LNCaP clone FGC (cell line): ENCODE data around the gene ANGPTL1.

Source experiments
- DNase-seq: peaks from one replicate; pipeline ENCODE4 v3.0.0-alpha.2; 2011; ENCODE audit warnings: low read depth
- H3K4me3 ChIP-seq: 2 replicates; pipeline ENCODE4 v1.5.1; 2011; ENCODE audit warnings: mild to moderate bottlenecking, low read depth, low read length, control low read depth
- TF ChIP-seq, protein P1 (sequence below): IDR thresholded peaks from 2 replicates; pipeline ENCODE4 v1.5.1; 2012; ENCODE audit warnings: mild to moderate bottlenecking; ENCODE audit not compliant: control insufficient read depth, insufficient read depth; ENCODE audit errors: extremely low read depth

The ANGPTL1 gene

DNA sequence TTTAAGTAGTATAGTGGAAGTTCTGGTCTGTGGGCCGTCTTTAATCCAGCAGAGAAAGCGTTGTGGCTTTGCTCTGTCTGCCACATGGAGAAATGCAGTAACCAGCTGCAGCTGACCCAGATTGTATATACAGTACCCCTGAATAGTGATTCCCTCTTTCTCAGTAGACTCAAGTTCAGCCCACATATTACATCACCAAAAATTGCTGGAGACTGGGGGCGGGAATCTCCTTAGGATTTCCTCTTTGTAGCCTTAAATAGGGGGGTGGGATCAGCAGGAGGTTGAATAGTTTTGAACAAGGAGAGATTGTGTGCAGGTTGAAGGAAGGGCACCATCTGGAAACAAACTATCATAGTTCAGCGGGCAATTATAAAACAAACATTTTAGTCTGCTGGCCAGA, at the start of gene ANGPTL1:
Gene ANGPTL1, minus strand, starts transcription at position 134 of the 400 bp plus-strand sequence. CDS start 5,301 bp downstream, outside the sequence.
- TF ChIP-seq, protein P1, sequence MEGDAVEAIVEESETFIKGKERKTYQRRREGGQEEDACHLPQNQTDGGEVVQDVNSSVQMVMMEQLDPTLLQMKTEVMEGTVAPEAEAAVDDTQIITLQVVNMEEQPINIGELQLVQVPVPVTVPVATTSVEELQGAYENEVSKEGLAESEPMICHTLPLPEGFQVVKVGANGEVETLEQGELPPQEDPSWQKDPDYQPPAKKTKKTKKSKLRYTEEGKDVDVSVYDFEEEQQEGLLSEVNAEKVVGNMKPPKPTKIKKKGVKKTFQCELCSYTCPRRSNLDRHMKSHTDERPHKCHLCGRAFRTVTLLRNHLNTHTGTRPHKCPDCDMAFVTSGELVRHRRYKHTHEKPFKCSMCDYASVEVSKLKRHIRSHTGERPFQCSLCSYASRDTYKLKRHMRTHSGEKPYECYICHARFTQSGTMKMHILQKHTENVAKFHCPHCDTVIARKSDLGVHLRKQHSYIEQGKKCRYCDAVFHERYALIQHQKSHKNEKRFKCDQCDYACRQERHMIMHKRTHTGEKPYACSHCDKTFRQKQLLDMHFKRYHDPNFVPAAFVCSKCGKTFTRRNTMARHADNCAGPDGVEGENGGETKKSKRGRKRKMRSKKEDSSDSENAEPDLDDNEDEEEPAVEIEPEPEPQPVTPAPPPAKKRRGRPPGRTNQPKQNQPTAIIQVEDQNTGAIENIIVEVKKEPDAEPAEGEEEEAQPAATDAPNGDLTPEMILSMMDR, result no peak
- H3K4me3 ChIP-seq, result no peak within 1 kb of the TSS
- DNase-seq, result no peak

DNA sequence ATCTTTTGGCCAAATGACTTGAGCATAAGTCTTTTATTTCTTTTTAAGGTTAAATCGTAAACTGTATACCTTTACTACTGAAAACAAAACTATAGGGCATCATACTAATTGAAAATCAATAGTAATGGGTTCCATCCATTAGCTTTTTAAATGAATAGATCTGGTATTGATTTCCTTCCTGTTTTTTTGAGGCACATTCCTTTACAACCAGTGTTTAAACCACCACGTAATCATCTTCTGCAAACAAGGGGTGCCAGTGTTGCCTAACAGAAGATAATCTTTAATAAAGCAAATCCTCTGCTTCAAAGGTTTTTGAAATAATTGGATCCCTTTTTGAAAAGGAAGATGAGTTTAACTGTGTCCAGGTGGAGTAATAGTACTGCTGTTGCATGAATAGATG, 48.7 kb upstream of the ANGPTL1 start:
- no peak overlapping the region for H3K4me3 ChIP-seq
- DNase-seq, result no peak
- TF ChIP-seq, protein P1, result no peak

GRCh38 chr1:178918955-178919354, 48.1 kb upstream of the ANGPTL1 start:
- H3K4me3 ChIP-seq, result no peak overlapping the region
- TF ChIP-seq, protein P1, result no peak
- DNase-seq, result peak; percentile 15

DNA sequence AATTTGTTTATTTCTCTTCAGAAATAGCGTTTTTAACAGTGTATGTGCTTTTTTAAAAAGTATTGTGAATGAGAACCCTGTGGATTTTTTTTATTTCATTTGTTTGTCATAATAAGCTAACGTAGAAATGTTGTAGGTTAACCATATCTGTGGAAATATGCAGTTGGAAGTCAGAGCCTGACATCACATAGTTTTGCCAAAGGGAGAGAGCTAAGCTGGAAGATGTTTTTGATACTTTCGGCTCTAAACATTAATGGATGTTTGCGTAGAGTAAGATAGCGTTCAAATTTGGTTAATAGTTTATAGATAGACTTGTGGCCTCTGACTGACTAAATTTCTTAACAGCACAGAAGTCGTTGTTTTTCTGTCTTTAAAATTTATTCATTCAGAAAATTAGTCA, 47.4 kb upstream of the ANGPTL1 start:
- no peak overlapping the region for H3K4me3 ChIP-seq
- TF ChIP-seq, protein P1, result no peak
- no peak for DNase-seq

DNA sequence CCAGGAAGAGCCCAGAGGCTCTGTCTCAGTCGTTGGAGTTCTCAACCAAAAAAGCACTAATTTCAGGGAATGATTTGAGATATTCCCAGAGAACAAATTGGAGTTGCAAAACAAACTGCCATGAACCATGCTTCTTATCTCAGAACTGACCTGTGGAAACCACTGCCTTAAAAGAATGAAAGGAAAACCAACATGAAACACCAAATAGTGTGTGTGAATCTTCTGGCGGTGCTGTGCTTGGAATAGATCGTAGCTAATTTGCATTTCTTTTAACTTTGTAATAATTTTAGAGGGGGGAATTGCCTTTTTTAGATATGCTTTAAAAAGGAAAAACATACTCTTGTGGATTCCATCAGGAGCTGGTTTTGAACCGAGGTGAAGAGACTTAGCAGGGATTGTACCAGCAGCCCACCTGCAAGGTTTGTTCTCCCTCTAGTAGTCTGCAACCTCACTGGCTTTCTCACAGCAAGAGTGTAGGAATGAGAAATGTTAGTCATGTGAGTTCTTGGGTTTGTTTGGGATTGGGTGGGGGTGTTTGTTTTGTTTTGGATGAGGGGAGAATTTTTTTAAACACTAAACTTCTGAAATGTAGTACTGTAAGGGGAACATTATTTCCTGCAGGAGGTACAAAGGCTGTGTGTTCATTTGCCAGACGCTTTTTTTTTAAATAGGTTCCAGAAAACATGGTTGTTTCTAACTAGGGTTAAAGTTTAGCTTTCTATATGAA, 45.7 kb upstream of the ANGPTL1 start:
- no peak overlapping the region for H3K4me3 ChIP-seq
- DNase-seq, result no peak
- TF ChIP-seq, protein P1, result no peak

- H3K4me3 ChIP-seq, result no peak overlapping the region
- no peak for DNase-seq
- TF ChIP-seq, protein P1, result no peak
Observed at GRCh38 chr1:178912597-178912996, 41.7 kb upstream of the ANGPTL1 start.

DNA sequence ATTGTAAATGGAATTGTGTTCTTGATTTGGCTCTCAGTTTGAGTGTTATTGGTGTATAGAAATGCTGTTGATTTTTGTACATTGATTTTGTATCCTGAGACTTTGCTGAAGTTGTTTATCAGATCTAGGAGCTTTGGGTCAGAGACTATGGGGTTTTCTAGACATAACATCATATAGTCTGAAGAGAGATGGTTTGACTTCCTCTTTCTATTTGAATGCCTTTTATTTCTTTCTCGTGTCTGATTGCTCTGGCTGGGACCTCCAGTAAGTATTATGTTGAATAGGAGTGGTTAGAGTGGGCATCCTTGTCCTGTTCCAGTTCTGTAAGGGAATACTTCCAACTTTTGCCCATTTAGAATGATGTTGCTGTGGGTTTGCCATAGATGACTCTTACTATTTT, 39.1 kb upstream of the ANGPTL1 start:
- TF ChIP-seq, protein P1, result no peak
- DNase-seq, result no peak
- H3K4me3 ChIP-seq, result no peak overlapping the region
